ENCODE results near the gene OR1D5. TPM values are rescaled to one million over a fixed set of nuclear protein-coding genes. Genes with fewer than 3 reads are reported as not detected.

Gene OR1D5
- total and polyA plus RNA-seq, 2 donors (not counting 1 experiment from before 2014, with no cell fraction given) = not detected

DNA sequence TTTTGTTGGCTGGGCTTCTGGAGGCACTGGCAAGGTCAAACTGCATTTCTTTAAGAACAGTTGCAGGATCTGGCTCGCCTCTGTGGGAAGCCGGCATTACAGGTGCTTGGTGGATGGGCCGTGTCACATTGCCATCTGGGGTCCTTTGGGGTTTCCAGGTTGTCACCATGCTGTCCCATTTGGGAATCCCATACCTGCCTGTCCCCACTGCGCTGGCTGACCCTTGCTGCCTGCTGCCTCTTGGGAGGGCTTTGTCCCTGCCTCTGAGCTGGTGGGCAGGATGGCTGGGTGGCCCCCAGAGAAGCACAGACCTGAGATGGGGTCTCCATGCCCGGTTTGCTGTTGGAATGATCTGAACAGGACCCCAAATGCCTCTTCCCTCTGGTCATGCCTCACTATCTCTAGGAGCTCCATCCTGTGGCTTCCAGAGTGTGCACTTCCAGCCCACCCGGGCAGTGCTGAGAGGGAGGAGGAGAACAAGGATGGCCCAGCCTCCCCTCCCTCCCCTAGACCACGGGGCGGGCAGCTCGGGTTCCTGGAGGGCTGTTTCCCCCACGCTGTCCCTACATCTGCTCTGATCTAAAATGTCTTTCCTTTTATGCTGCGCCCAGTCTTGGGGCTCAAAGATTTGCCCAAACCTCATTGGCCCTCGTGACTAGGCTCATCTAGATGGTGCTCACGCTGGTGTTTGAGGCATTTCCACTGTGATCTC lies 28.0 kb downstream of the OR1D5 start:
- Mint-ChIP-seq H3K4me1 (peaks cover 12% of the 10 kb centered on the region), H3K4me3 (no peak overlapping the region), H3K27me3 (peaks cover 8% of the 10 kb centered on the region), H3K27ac (no peak overlapping the region), H3K9me3 (ENCODE audit: insufficient read depth) (no peaks in the 10 kb centered on the region)
- H3K27ac ChIP-seq (ENCODE audit: low read length in 2 of 2) = no peak overlapping the region
- peaks cover 0 to 3% (median 0%) of the 10 kb centered on the region in 4 experiments for H3K27me3 ChIP-seq (replicated peaks in 1 of 4; ENCODE audit: control extremely low read depth in 1 of 4, control insufficient read depth in 3 of 4, insufficient read depth in 4 of 4, low read length in 3 of 4)
- TF ChIP-seq EZH2 (IDR thresholded peaks at IDR 0.05; ENCODE audit: borderline replicate concordance, insufficient read depth, low read depth, low read length, poor library complexity, severe bottlenecking) = no peak
- TF ChIP-seq, protein P1, sequence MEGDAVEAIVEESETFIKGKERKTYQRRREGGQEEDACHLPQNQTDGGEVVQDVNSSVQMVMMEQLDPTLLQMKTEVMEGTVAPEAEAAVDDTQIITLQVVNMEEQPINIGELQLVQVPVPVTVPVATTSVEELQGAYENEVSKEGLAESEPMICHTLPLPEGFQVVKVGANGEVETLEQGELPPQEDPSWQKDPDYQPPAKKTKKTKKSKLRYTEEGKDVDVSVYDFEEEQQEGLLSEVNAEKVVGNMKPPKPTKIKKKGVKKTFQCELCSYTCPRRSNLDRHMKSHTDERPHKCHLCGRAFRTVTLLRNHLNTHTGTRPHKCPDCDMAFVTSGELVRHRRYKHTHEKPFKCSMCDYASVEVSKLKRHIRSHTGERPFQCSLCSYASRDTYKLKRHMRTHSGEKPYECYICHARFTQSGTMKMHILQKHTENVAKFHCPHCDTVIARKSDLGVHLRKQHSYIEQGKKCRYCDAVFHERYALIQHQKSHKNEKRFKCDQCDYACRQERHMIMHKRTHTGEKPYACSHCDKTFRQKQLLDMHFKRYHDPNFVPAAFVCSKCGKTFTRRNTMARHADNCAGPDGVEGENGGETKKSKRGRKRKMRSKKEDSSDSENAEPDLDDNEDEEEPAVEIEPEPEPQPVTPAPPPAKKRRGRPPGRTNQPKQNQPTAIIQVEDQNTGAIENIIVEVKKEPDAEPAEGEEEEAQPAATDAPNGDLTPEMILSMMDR (IDR thresholded peaks at IDR 0.05) = no peak
- H3K36me3 ChIP-seq (replicated peaks in 1 of 2; ENCODE audit: control extremely low read depth in 1 of 2, control insufficient read depth in 1 of 2, extremely low read depth in 1 of 2, insufficient read depth in 2 of 2, low read length in 1 of 2) = peaks cover 0 to 5% of the 10 kb centered on the region in 2 experiments
- H4K20me1 ChIP-seq (ENCODE audit: control insufficient read depth, insufficient read depth, low read length, poor library complexity, severe bottlenecking) = no peaks in the 10 kb centered on the region
- 85% methylated on average over 10 of the region's 13 CpGs for WGBS (ENCODE audit: insufficient coverage)
- H3K4me1 ChIP-seq (ENCODE audit: control insufficient read depth in 2 of 2, insufficient read depth in 2 of 2, low read length in 2 of 2) = peaks cover 6 to 9% of the 10 kb centered on the region in 2 donors
- no peaks in the 10 kb centered on the region for H3K79me2 ChIP-seq (ENCODE audit: control insufficient read depth, insufficient read depth, low read length)
- ChIA-PET POLR2A (no interaction called here), CTCF (interaction anchor here (0.6 to 1.5 kb wide), 3 partner anchors 13 to 813 kb away, joined by 3 to 7 read pairs (median 3); no protein-coding TSS in a partner anchor)
- DNase-seq (no peak), ATAC-seq (ENCODE audit: low read depth) (no peak)
- H3K4me3 ChIP-seq (ENCODE audit: control extremely low read depth in 1 of 5, extremely low read depth in 1 of 5, insufficient read depth in 1 of 5, low read depth in 2 of 5, low read length in 4 of 5) = no peak overlapping the region
- H2AFZ ChIP-seq (ENCODE audit: insufficient read depth, low read depth, low read length, poor library complexity, severe bottlenecking) = no peak overlapping the region
- no peaks in the 10 kb centered on the region for H3K9me3 ChIP-seq (ENCODE audit: control extremely low read depth in 1 of 3, control insufficient read depth in 2 of 3, insufficient read depth in 1 of 3, low read length in 2 of 3)
- H3K4me2 ChIP-seq (replicated peaks; ENCODE audit: low read depth, low read length, poor library complexity, severe bottlenecking) = no peak overlapping the region
- H3K9ac ChIP-seq (ENCODE audit: low read length) = no peak overlapping the region
- intact Hi-C loops (cut with micrococcal nuclease) = no loop called here

DNA sequence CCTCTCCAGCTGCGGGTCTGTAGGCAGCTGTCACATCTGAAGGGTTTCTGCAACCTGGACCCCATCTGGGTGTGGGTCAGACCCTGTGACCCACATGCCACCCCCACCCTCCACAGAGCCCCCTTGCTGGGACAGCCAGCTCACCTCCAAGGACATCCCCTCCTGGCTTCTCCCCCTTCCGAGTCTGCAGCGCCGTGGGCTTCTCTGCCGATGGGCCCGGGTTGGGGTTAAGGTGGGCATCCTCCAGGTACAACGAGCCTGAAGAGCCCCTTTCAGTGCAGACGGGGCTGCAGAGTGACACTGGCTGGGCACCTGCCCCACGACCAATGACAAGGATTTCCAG lies 28.9 kb downstream of the OR1D5 start:
- no peak for ATAC-seq (ENCODE audit: low read depth)
- CTCF ChIA-PET = interaction anchor here (0.9 kb wide), 1 partner anchor 14 kb away, joined by 3 read pairs; no protein-coding TSS in a partner anchor

More for the DNA sequence above, 28.9 kb downstream of the OR1D5 start:
- H3K4me2 ChIP-seq (replicated peaks; ENCODE audit: low read depth, low read length, poor library complexity, severe bottlenecking) = no peak overlapping the region
- H3K27ac ChIP-seq (ENCODE audit: low read length in 2 of 2) = no peak overlapping the region
- Mint-ChIP-seq H3K4me3 (no peak overlapping the region), H3K27me3 (peaks cover under 1% of the 10 kb centered on the region), H3K27ac (no peak overlapping the region), H3K4me1 (peaks cover 6% of the 10 kb centered on the region), H3K9me3 (ENCODE audit: insufficient read depth) (no peaks in the 10 kb centered on the region)
- TF ChIP-seq, protein P1 (IDR thresholded peaks at IDR 0.05) = no peak
- TF ChIP-seq EZH2 (IDR thresholded peaks at IDR 0.05; ENCODE audit: borderline replicate concordance, insufficient read depth, low read depth, low read length, poor library complexity, severe bottlenecking) = no peak
- WGBS (ENCODE audit: insufficient coverage) = 85% methylated on average over 2 of the region's 9 CpGs
- DNase-seq = no peak
- H2AFZ ChIP-seq (ENCODE audit: insufficient read depth, low read depth, low read length, poor library complexity, severe bottlenecking) = no peak overlapping the region
- POLR2A ChIA-PET = no interaction called here
- peaks cover under 1 to 6% of the 10 kb centered on the region in 2 donors for H3K4me1 ChIP-seq (ENCODE audit: control insufficient read depth in 2 of 2, insufficient read depth in 2 of 2, low read length in 2 of 2)
- H3K79me2 ChIP-seq (ENCODE audit: control insufficient read depth, insufficient read depth, low read length) = no peaks in the 10 kb centered on the region
- H3K36me3 ChIP-seq (replicated peaks in 1 of 2; ENCODE audit: control extremely low read depth in 1 of 2, control insufficient read depth in 1 of 2, extremely low read depth in 1 of 2, insufficient read depth in 2 of 2, low read length in 1 of 2) = peaks cover 0 to 9% of the 10 kb centered on the region in 2 experiments
- no peaks in the 10 kb centered on the region for H3K9me3 ChIP-seq (ENCODE audit: control extremely low read depth in 1 of 3, control insufficient read depth in 2 of 3, insufficient read depth in 1 of 3, low read length in 2 of 3)
- intact Hi-C loops (cut with micrococcal nuclease) = no loop called here
- H3K4me3 ChIP-seq (ENCODE audit: control extremely low read depth in 1 of 5, extremely low read depth in 1 of 5, insufficient read depth in 1 of 5, low read depth in 2 of 5, low read length in 4 of 5) = no peak overlapping the region
- H3K27me3 ChIP-seq (replicated peaks in 1 of 4; ENCODE audit: control extremely low read depth in 1 of 4, control insufficient read depth in 3 of 4, insufficient read depth in 4 of 4, low read length in 3 of 4) = peaks cover 0 to 3% (median 0%) of the 10 kb centered on the region in 4 experiments
- no peaks in the 10 kb centered on the region for H4K20me1 ChIP-seq (ENCODE audit: control insufficient read depth, insufficient read depth, low read length, poor library complexity, severe bottlenecking)
- H3K9ac ChIP-seq (ENCODE audit: low read length) = no peak overlapping the region

Data from B cell (primary cell).